Glomerular visceral epithelial cell (primary cell): ENCODE data around the gene RANBP17.
"Not testable (repeated sequence)": the region's sequence is repeated elsewhere in the genome, so short reads cannot be mapped to it uniquely, and the experiment has no call there.

Experiments used
- DNase-seq: peaks from one replicate; pipeline ENCODE4 v3.0.0-alpha.2; 2016; ENCODE audit errors: extremely low spot score

The RANBP17 gene

GRCh38 chr5:170867825-170868224 lies 6.0 kb downstream of the RANBP17 start:
- DNase-seq, result no peak

GRCh38 chr5:170870390-170870789 lies 8.6 kb downstream of the RANBP17 start:
- DNase-seq, result not testable (repeated sequence)

GRCh38 chr5:170874017-170874416 lies 12.2 kb downstream of the RANBP17 start:
- no peak for DNase-seq

DNA sequence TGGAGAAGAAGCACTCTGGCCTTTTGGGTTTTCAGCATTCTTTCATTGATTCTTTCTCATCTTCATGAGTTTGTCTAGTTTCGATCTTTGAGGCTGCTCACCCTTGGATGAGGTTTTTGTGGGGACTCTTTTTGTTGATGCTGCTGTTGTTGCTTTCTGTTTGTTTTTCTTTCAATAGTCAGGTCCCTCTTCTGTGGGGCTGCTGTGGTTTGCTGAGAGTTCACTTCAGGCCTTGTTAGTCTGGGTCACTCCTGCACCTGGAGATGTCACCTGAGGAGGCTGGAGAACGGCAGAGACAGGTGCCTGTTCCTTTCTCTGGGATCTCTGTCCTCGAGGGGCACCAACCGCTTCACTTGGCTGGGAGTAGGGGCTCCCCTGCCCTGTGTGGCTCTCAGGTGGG lies 14.0 kb downstream of the RANBP17 start:
- DNase-seq, result no peak

DNA sequence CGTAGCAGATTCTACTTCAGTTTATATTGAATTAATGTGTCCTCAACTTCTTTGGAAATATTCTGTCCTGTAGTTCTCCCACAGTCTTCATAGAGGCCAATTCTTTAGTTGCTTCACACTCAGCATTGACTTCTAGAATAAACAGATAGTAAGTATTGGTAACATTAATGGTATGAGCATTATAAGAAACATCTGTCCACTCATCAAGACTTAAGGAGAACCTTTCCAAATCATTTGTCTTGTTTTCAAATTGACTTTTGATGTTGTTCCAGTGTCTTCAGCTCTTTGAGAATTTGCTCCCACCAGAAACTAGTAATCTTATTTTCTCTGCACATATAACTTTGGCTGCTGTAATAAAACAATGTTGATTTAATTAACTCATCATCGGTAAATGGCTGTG lies 18.3 kb downstream of the RANBP17 start:
- DNase-seq, result no peak

DNA sequence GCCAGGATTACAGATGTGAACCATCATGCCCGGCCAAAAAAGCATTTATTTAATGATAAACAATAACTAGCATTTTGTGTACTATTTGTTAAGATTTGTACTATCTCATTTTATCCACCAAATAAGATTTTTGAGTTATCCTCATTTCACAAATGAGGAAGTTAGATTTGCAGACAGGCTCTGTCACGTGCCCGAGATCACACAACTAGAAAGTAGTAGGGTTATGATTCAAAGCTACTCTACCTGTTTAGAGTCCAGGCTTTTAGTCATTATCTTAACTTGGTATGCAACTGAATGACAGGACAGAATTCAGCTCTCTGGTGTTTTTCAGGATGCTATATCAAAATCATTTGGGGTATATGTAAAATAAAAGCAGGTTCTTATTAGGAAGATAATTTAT lies 20.5 kb downstream of the RANBP17 start:
- no peak for DNase-seq

DNA sequence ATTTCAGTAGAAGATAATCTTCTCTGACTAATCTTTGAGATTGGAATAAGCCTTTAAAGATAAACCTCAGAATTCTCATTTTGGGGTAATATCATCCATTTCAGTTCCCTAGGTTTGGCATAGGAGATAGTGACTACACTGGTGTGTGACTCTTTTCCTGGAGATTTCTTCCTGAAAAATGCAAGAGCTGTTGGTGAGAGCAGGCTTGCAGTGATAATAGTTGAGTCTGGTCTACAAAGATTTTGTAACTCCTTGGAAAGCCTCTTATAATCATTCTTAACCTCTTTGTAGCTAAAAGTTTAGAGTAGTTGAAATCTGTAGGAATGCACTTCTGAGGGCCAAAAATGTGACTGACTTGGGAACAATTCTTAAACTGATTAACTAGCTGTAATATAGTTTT lies 23.4 kb downstream of the RANBP17 start:
- no peak for DNase-seq

DNA sequence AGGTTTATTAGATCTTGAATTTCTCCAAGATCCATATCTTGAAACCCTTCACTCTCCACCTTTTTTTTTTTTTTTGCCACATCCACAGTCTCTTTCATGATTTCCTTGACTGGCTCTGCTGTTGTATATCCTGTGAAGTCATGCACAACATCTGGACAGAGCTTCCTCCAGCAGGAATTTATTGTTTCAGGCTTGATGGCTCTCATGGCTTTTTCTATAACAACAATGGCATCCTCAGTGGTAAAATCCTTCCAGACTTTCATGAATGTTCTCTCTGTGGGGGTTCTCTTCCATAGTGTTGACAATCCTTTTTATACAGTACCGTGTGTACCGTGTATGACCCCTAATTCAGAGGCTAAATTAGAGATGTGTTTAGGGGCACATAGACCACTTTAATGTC lies 24.0 kb downstream of the RANBP17 start:
- DNase-seq, result peak; percentile 34

- DNase-seq, result no peak
Measured at GRCh38 chr5:170886210-170886894, 24.5 kb downstream of the RANBP17 start.

GRCh38 chr5:170892196-170892595 lies 30.4 kb downstream of the RANBP17 start:
- no peak for DNase-seq

GRCh38 chr5:170894665-170895064 lies 32.8 kb downstream of the RANBP17 start:
- DNase-seq, result no peak

DNA sequence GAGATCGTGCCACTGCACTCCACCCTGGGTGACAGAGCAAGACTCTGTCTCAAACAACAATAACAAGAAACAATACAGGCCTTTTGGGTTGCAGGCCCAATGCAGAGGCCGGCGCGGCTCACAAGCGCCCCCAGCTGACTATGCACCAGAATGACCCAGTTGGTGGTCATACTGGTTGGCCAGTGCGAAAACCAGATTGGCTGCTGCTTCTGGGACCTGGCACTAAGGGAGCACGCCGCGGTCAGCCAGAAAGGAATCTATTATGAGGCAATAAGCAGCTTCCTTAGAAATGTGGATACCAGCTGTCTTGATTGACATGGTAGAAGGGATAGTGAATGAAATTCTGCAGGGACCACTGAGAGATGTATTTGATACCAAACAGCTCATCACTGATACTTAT lies 35.0 kb downstream of the RANBP17 start:
- DNase-seq, result no peak

- no peak for DNase-seq
Measured at GRCh38 chr5:170903075-170903474, 41.3 kb downstream of the RANBP17 start.

- DNase-seq, result peak; percentile 61
Measured at GRCh38 chr5:170907758-170908157, 45.9 kb downstream of the RANBP17 start.

DNA sequence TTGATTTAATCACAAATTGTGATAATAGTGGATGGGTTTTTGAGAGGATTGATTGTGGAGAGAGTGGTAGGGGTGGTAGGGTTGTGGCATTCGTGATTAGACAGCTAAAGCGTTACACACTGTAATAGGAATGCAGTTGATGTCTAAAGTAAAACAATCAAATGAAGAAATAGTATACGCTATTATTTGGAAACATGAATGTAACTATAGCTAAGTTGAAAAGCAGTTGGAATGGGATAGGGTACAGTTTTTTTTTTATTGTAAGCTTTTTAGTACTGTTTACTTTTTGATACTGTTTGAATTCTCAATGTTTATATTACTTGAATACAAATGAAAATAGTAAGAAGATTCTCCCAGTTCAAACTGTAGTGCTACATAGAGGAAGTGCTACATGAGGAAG lies 51.8 kb downstream of the RANBP17 start:
- DNase-seq, result no peak

DNA sequence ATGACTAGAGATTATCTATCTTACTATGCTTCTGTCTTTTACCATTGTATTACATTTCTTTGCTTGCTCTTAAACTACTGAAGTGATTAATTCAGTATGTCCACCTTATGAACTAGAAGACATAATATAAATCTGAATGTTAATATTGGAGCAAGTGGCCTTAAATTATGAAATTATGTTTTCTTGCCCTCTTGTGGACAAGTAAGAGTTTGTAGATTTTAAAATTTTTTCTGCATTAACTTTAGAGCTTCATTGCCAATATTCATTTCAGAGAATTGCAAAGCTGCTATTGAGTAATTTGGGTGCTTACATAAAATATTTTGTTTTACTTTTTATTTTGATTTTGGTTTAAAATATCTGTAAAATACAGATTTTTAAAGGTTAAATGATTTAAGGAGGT lies 55.3 kb downstream of the RANBP17 start:
- no peak for DNase-seq

GRCh38 chr5:170920196-170920595 lies 58.4 kb downstream of the RANBP17 start:
- DNase-seq, result no peak

- DNase-seq, result peak; percentile 17
Measured at GRCh38 chr5:170922331-170922730, 60.5 kb downstream of the RANBP17 start.

GRCh38 chr5:170923910-170924620 lies 62.2 kb downstream of the RANBP17 start:
- DNase-seq, result no peak

GRCh38 chr5:170935534-170936218 lies 73.9 kb downstream of the RANBP17 start:
- DNase-seq, result not testable (repeated sequence)

GRCh38 chr5:170937072-170937471 lies 75.3 kb downstream of the RANBP17 start:
- no peak for DNase-seq

DNA sequence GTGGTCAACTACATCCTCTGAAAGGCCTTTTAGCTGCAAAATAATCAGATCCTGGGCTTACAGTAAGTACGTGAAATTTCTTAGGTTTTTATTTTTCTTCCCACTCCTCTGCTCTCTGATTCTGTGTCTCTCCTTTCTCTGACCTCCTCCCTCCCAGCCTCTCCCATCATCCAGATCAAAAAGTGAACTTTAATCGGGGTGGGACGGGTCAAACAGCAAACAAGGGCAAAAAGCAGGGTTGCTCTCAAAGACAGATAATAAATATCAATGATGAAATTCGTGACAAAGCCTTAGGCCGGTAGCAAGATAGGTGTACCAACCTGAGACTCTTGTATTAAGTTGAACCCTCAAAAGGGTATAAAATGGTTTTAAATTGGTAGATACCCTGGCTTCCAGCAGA lies 76.1 kb downstream of the RANBP17 start:
- DNase-seq, result no peak

DNA sequence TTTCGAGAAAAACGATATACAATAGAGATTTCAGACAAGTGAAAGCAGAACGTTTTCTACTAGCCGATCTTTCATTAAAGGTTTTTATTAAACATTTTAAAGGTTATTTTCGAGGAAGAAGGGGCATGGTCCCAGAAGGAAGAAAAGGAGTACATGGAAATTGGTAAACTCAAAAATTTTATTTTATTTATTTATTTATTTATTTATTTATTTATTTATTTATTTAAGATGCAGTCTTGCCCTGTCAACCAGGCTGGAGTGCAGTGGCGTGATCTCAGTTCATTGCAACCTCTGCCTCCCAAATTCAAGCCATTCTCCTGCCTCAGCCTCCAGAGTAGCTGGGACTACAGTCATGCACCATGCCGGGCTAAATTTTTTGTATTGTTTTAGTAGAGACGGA lies 77.4 kb downstream of the RANBP17 start:
- no peak for DNase-seq
